CD14-positive monocyte (primary cell): ENCODE results near the gene MAK. TPM values are rescaled to one million over a fixed set of nuclear protein-coding genes. Genes with fewer than 3 reads are reported as not detected.
A peak's percentile ranks its signal among the peaks of the same experiment; 100 is the strongest.

Experiments used
- DNase-seq, 3 donors: peaks; one replicate each; pipeline ENCODE4 v3.0.0-alpha.2; 2011 to 2022
- H2AFZ ChIP-seq: 2 replicates; pipeline ENCODE4 v1.6.0; 2012; ENCODE audit warnings: mild to moderate bottlenecking, low read depth, low read length, inconsistent platforms; ENCODE audit not compliant: insufficient read depth, poor library complexity, severe bottlenecking
- H3K27ac ChIP-seq, 2 donors: 1 replicate in 1 of 2; 2 replicates in 1 of 2; pipeline ENCODE4 v1.5.1; 2012 to 2013; ENCODE audit warnings: low read length in 2 of 2, control low read depth in 1 of 2, inconsistent platforms in 1 of 2, low read depth in 1 of 2, mild to moderate bottlenecking in 1 of 2
- H3K27me3 ChIP-seq, 2 donors: one replicate each; pipeline versions ENCODE4 v1.6.0 to v1.6.1; 2011 to 2013; ENCODE audit warnings: low read length in 2 of 2; ENCODE audit not compliant: control insufficient read depth in 2 of 2, insufficient read depth in 2 of 2
- H3K36me3 ChIP-seq, 2 donors: replicated peaks in 1 of 2; 1 replicate in 1 of 2; 2 replicates in 1 of 2; pipeline versions ENCODE4 v1.5.1 to v1.6.1; 2012 to 2013; ENCODE audit warnings: low read length in 2 of 2, control low read depth in 1 of 2, inconsistent platforms in 1 of 2, mild to moderate bottlenecking in 1 of 2; ENCODE audit not compliant: insufficient read depth in 2 of 2, control insufficient read depth in 1 of 2
- H3K4me1 ChIP-seq, 2 donors: 1 replicate in 1 of 2; 2 replicates in 1 of 2; pipeline versions ENCODE4 v1.5.1 to v1.6.1; 2012 to 2013; ENCODE audit warnings: low read length in 2 of 2, control low read depth in 1 of 2, inconsistent platforms in 1 of 2, mild to moderate bottlenecking in 1 of 2, moderate library complexity in 1 of 2; ENCODE audit not compliant: insufficient read depth in 2 of 2, control insufficient read depth in 1 of 2
- H3K4me2 ChIP-seq: replicated peaks from 2 replicates; pipeline ENCODE3; 2012; ENCODE audit warnings: low read length, moderate library complexity, mild to moderate bottlenecking; ENCODE audit not compliant: poor library complexity, severe bottlenecking; ENCODE audit errors: extremely low read depth
- H3K4me3 ChIP-seq, 3 experiments: fragments of 200-600 bp in 1 of 3; sonication (generic) in 1 of 3; replicated peaks in 1 of 3; 1 replicate in 2 of 3; 2 replicates in 1 of 3; pipeline ENCODE4 v1.5.1; 2011 to 2013; ENCODE audit warnings: low read length in 3 of 3, mild to moderate bottlenecking in 3 of 3, control low read depth in 2 of 3, low read depth in 2 of 3, inconsistent platforms in 1 of 3, moderate library complexity in 1 of 3
- H3K79me2 ChIP-seq: 2 replicates; pipeline ENCODE4 v1.6.0; 2012; ENCODE audit warnings: mild to moderate bottlenecking, control low read depth, inconsistent platforms, low read length, moderate library complexity; ENCODE audit not compliant: insufficient read depth
- H3K9ac ChIP-seq: 2 replicates; pipeline ENCODE4 v1.6.0; 2017; ENCODE audit warnings: low read length, mild to moderate bottlenecking; ENCODE audit not compliant: insufficient read depth, poor library complexity, severe bottlenecking
- H3K9me3 ChIP-seq, 2 donors: replicated peaks in 1 of 2; 1 replicate in 1 of 2; 2 replicates in 1 of 2; pipeline versions ENCODE4 v1.5.1 to v1.6.1; 2012 to 2013; ENCODE audit warnings: low read length in 2 of 2, control low read depth in 1 of 2; ENCODE audit not compliant: control insufficient read depth in 1 of 2, insufficient read depth in 1 of 2
- H4K20me1 ChIP-seq: 2 replicates; pipeline ENCODE4 v1.6.0; 2012; ENCODE audit warnings: mild to moderate bottlenecking, low read length, control low read depth, moderate library complexity; ENCODE audit not compliant: insufficient read depth
- H3K27ac Mint-ChIP-seq, 7 donors: one replicate each; pipeline ENCODE4 v1.8.0; 2020; ENCODE audit warnings: mild to moderate bottlenecking in 7 of 7, mixed read lengths in 7 of 7, moderate library complexity in 6 of 7, inconsistent platforms in 2 of 7
- H3K27me3 Mint-ChIP-seq, 3 donors: one replicate each; pipeline ENCODE4 v1.8.0; 2021 to 2022; ENCODE audit warnings: low read depth in 3 of 3, mild to moderate bottlenecking in 3 of 3, mixed read lengths in 3 of 3, moderate library complexity in 3 of 3, inconsistent platforms in 1 of 3
- H3K36me3 Mint-ChIP-seq, 2 donors: one replicate each; pipeline ENCODE4 v1.8.0; 2020; ENCODE audit warnings: mixed read lengths in 2 of 2, inconsistent platforms in 1 of 2, mild to moderate bottlenecking in 1 of 2
- H3K4me1 Mint-ChIP-seq: one replicate; pipeline ENCODE4 v1.8.0; 2020; ENCODE audit warnings: mild to moderate bottlenecking, mixed read lengths
- H3K4me3 Mint-ChIP-seq, 2 donors: one replicate each; pipeline ENCODE4 v1.8.0; 2020; ENCODE audit warnings: mild to moderate bottlenecking in 2 of 2, mixed read lengths in 2 of 2, moderate library complexity in 1 of 2
- H3K9me3 Mint-ChIP-seq, 7 donors: one replicate each; pipeline ENCODE4 v1.8.0; 2020 to 2022; ENCODE audit warnings: mixed read lengths in 7 of 7, mild to moderate bottlenecking in 6 of 7, moderate library complexity in 6 of 7, inconsistent platforms in 2 of 7
- CTCF ChIP-seq: fragments of 200-600 bp; IDR thresholded peaks from one replicate; pipeline ENCODE4 v1.8.0; 2022; ENCODE audit warnings: antibody characterized with exemption, mild to moderate bottlenecking
- WGBS: methylation state at CpG from one replicate; pipeline ENCODE4 v1.1.5; 2013; ENCODE audit warnings: missing lambda C conversion rate; ENCODE audit not compliant: insufficient coverage; 5-methylcytosine and 5-hydroxymethylcytosine counted together
- intact Hi-C, 2 donors: fragments of 100-400 bp; cut with micrococcal nuclease; formaldehyde crosslinking; loops; one replicate each; pipeline versions ENCODE4 v1.15.0 to v1.15.1; 2023
- polyA plus RNA-seq, 3 donors: library from polyadenylated mRNA; depleted of rRNA in 1 of 3; unstranded in 2 of 3; stranded (reverse) in 1 of 3; fragments of 300-500 nt in 2 of 3; fragments of >200 nt in 1 of 3; fragmentation: Illumina TruSeq in 2 of 3; gene quantifications; 1 replicate in 2 of 3; 2 replicates in 1 of 3; pipeline ENCODE4 v1.2.3, GENCODE V29; 2012 to 2021

Gene MAK
- polyA plus RNA-seq, 3 donors = 0.68 to 1.4 (median 0.76) TPM

- H3K4me1 Mint-ChIP-seq = peaks cover 17% of the 10 kb centered on the region
- Histone ChIP-seq H3K27me3 (no peaks in the 10 kb centered on the region), H3K36me3 (peaks cover 26 to 46% of the 10 kb centered on the region in 2 donors), H3K4me2 (no peak overlapping the region), H3K9ac (no peak overlapping the region), H2AFZ (no peak overlapping the region), H3K4me1 (peaks cover 11 to 12% of the 10 kb centered on the region in 2 donors), H3K9me3 (no peaks in the 10 kb centered on the region), H3K27ac (peak overlapping the region in 1 of 2 donors; percentile 5), H3K79me2 (no peaks in the 10 kb centered on the region), H3K4me3 (no peak overlapping the region), H4K20me1 (no peaks in the 10 kb centered on the region)
- no peak for DNase-seq
- H3K27me3 Mint-ChIP-seq = peaks cover 0 to 4% (median 0%) of the 10 kb centered on the region in 3 donors
- H3K4me3 Mint-ChIP-seq = no peak overlapping the region
- peaks cover 52 to 70% of the 10 kb centered on the region in 2 donors for H3K36me3 Mint-ChIP-seq
- no peak for TF ChIP-seq CTCF
- peak overlapping the region in 1 of 7 donors; percentile 38 for H3K27ac Mint-ChIP-seq
- intact Hi-C loops = no loop called here
- H3K9me3 Mint-ChIP-seq = peaks cover 0 to 1% (median 0%) of the 10 kb centered on the region in 7 donors
- WGBS = 0% methylated on average over 1 of the region's 3 CpGs
These were observed 108.1 kb downstream of the MAK start for GRCh38 chr6:10730254-10730653.

GRCh38 chr6:10725716-10726115 is 112.6 kb downstream of the MAK start:
- intact Hi-C loops = no loop called here

More at GRCh38 chr6:10725716-10726115, 112.6 kb downstream of the MAK start:
- no peak overlapping the region for H3K4me3 ChIP-seq
- DNase-seq = no peak
- peaks cover 28 to 36% of the 10 kb centered on the region in 2 donors for H3K4me1 ChIP-seq
- H3K79me2 ChIP-seq = peaks cover 14% of the 10 kb centered on the region
- WGBS = 98% methylated on average over 5 of the region's 9 CpGs
- H3K27ac ChIP-seq = no peak overlapping the region
- no peaks in the 10 kb centered on the region for H3K27me3 ChIP-seq
- no peaks in the 10 kb centered on the region for H4K20me1 ChIP-seq
- peaks cover 13 to 26% of the 10 kb centered on the region in 2 donors for H3K36me3 ChIP-seq
- H3K9me3 ChIP-seq = no peaks in the 10 kb centered on the region
- peaks cover 0 to 4% (median 0%) of the 10 kb centered on the region in 7 donors for H3K9me3 Mint-ChIP-seq
- TF ChIP-seq CTCF = no peak
- H3K27me3 Mint-ChIP-seq = peaks cover 0 to 2% (median 0%) of the 10 kb centered on the region in 3 donors
- H3K4me1 Mint-ChIP-seq = peaks cover 54% of the 10 kb centered on the region
- H3K4me2 ChIP-seq = no peak overlapping the region
- no peak overlapping the region for H2AFZ ChIP-seq
- peak overlapping the region in 2 of 7 donors; percentile 27 to 50 for H3K27ac Mint-ChIP-seq
- peaks cover 33 to 48% of the 10 kb centered on the region in 2 donors for H3K36me3 Mint-ChIP-seq
- H3K9ac ChIP-seq = no peak overlapping the region
- H3K4me3 Mint-ChIP-seq = no peak overlapping the region
